ENCODE data around the gene GOLGA8M.
A peak's percentile ranks its signal among the peaks of the same experiment; 100 is the strongest.
"Not testable (repeated sequence)": the region's sequence is repeated elsewhere in the genome, so short reads cannot be mapped to it uniquely, and the experiment has no call there.

GOLGA8M gene, protein sequence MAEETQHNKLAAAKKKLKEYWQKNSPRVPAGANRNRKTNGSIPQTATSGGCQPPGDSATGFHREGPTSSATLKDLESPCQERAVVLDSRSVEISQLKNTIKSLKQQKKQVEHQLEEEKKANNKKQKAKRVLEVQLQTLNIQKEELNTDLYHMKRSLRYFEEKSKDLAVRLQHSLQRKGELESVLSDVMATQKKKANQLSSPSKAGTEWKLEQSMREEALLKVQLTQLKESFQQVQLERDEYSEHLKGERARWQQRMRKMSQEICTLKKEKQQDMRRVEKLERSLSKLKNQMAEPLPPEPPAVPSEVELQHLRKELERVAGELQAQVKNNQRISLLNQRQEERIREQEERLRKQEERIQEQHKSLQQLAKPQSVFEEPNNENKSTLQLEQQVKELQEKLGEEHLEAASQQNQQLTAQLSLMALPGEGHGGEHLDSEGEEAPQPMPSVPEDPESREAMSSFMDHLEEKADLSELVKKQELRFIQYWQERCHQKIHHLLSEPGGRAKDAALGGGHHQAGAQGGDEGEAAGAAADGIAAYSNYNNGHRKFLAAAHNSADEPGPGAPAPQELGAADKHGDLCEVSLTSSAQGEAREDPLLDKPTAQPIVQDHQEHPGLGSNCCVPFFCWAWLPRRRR

GRCh38 chr15:28712270-28712669, at the start of gene GOLGA8M:
TSS of gene GOLGA8M (minus strand) at chr15:28712421. CDS start at chr15:28712323, 98 bp downstream.
- H3K4me3 Mint-ChIP-seq; H3K27ac Mint-ChIP-seq; H3K9me3 Mint-ChIP-seq; H3K4me1 Mint-ChIP-seq (ENCODE audit: low read depth); DNase-seq; H3K27me3 Mint-ChIP-seq; H3K36me3 Mint-ChIP-seq (ENCODE audit: low read depth): not testable (repeated sequence)

GRCh38 chr15:28742890-28743289, 30.7 kb upstream of the GOLGA8M start:
- H3K27ac Mint-ChIP-seq = not testable (repeated sequence)

DNA sequence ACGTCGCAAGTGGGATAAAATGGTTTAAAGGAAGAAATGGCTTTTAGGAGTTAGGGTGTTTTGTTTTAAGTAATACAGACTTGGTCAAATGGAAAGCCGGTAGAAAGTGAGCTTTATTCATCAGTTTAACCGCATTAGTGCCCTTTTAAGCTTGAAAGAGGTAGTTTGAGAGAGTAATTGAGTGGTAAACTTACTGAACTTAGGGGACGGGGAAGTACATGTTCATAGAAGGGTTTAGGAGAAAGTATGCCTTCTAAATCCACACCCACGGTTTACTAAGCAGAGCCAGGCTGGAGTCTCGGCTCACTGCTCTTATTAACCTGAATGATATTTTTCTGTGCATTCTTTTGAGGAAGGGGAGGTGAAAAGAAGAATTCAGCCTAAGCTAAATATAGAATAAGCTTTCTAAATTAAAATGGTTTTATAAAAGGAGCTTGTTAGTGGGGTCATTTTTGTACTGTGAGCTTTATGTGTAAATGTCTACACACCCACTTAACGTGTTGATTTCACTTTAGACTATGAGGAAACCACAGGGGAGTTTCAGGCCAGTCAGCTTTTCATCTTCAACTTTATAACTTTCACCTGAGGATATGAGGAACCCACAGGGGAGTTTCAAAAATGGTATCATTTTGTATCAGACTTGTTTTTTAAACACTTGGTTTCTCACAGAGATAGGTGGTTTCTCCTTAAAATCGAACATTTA, 26.5 kb upstream of the GOLGA8M start:
- H3K27me3 Mint-ChIP-seq; H3K4me1 Mint-ChIP-seq (ENCODE audit: low read depth); H3K9me3 Mint-ChIP-seq; DNase-seq; H3K36me3 Mint-ChIP-seq (ENCODE audit: low read depth): not testable (repeated sequence)
- Mint-ChIP-seq H3K4me3 (peak overlapping the region; percentile 66), H3K27ac (peak overlapping the region; percentile 94)

More at GRCh38 chr15:28742890-28743289, 30.7 kb upstream of the GOLGA8M start:
- not testable (repeated sequence) for DNase-seq; H3K27me3 Mint-ChIP-seq; H3K4me1 Mint-ChIP-seq (ENCODE audit: low read depth); H3K9me3 Mint-ChIP-seq; H3K4me3 Mint-ChIP-seq; H3K36me3 Mint-ChIP-seq (ENCODE audit: low read depth)

GRCh38 chr15:28738200-28738561, 26.0 kb upstream of the GOLGA8M start:
- H3K36me3 Mint-ChIP-seq (ENCODE audit: low read depth); H3K9me3 Mint-ChIP-seq; DNase-seq; H3K4me1 Mint-ChIP-seq (ENCODE audit: low read depth); H3K27me3 Mint-ChIP-seq: not testable (repeated sequence)
- Mint-ChIP-seq H3K27ac (peak overlapping the region; percentile 94), H3K4me3 (peak overlapping the region; percentile 66)

- peak overlapping the region; percentile 68 for H3K4me3 Mint-ChIP-seq
- not testable (repeated sequence) for H3K36me3 Mint-ChIP-seq (ENCODE audit: low read depth); H3K4me1 Mint-ChIP-seq (ENCODE audit: low read depth); H3K27me3 Mint-ChIP-seq; H3K27ac Mint-ChIP-seq; H3K9me3 Mint-ChIP-seq
- DNase-seq = peak; percentile 63
These were observed 25.4 kb upstream of the GOLGA8M start for GRCh38 chr15:28737521-28738199.

- not testable (repeated sequence) for H3K9me3 Mint-ChIP-seq; H3K36me3 Mint-ChIP-seq (ENCODE audit: low read depth); H3K27ac Mint-ChIP-seq; H3K4me1 Mint-ChIP-seq (ENCODE audit: low read depth); H3K27me3 Mint-ChIP-seq
- DNase-seq = peak; percentile 38
- H3K4me3 Mint-ChIP-seq = peak overlapping the region; percentile 16
These were observed 15.8 kb upstream of the GOLGA8M start for GRCh38 chr15:28728061-28728460.

GRCh38 chr15:28727026-28727425, 14.8 kb upstream of the GOLGA8M start:
- not testable (repeated sequence) for H3K27ac Mint-ChIP-seq; H3K4me3 Mint-ChIP-seq; H3K36me3 Mint-ChIP-seq (ENCODE audit: low read depth); H3K9me3 Mint-ChIP-seq; DNase-seq; H3K4me1 Mint-ChIP-seq (ENCODE audit: low read depth); H3K27me3 Mint-ChIP-seq

- H3K27ac Mint-ChIP-seq = no peak overlapping the region
- H3K27me3 Mint-ChIP-seq = peaks cover 8% of the 10 kb centered on the region
- no peak overlapping the region for H3K4me3 Mint-ChIP-seq
- H3K4me1 Mint-ChIP-seq (ENCODE audit: low read depth) = peaks cover 8% of the 10 kb centered on the region
- H3K9me3 Mint-ChIP-seq = no peaks in the 10 kb centered on the region
- H3K36me3 Mint-ChIP-seq (ENCODE audit: low read depth) = no peaks in the 10 kb centered on the region
- no peak for DNase-seq
These were observed 13.9 kb upstream of the GOLGA8M start for GRCh38 chr15:28726102-28726501.

- H3K27me3 Mint-ChIP-seq = peaks cover 8% of the 10 kb centered on the region
- H3K27ac Mint-ChIP-seq = no peak overlapping the region
- no peaks in the 10 kb centered on the region for H3K36me3 Mint-ChIP-seq (ENCODE audit: low read depth)
- no peak overlapping the region for H3K4me3 Mint-ChIP-seq
- no peak for DNase-seq
- H3K4me1 Mint-ChIP-seq (ENCODE audit: low read depth) = peaks cover 8% of the 10 kb centered on the region
- no peaks in the 10 kb centered on the region for H3K9me3 Mint-ChIP-seq
These were observed 13.3 kb upstream of the GOLGA8M start for GRCh38 chr15:28725556-28725955.

- H3K27ac Mint-ChIP-seq; H3K9me3 Mint-ChIP-seq; H3K36me3 Mint-ChIP-seq (ENCODE audit: low read depth); H3K4me1 Mint-ChIP-seq (ENCODE audit: low read depth); H3K4me3 Mint-ChIP-seq; DNase-seq; H3K27me3 Mint-ChIP-seq: not testable (repeated sequence)
These were observed 11.8 kb upstream of the GOLGA8M start for GRCh38 chr15:28723986-28724385.

DNA sequence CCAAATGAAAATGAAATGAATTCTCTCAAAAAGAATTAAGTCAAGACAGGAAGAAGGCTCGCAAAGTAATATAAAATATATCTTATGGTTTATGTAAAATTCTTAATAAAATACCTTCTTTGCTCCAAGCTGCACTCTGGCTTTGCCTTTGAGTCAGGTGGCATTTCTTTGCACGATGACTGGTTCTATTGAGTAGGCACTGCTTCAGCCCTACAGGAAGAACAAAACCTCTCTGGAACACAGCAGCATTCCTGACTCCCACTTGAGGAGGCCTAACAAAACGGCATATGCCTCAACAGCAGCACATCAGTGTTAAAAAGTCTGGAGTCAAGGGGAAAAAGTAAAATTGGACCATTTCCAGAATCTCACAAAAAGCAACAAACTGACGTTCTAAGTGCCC, 7.4 kb upstream of the GOLGA8M start:
- not testable (repeated sequence) for DNase-seq; H3K27me3 Mint-ChIP-seq; H3K4me1 Mint-ChIP-seq (ENCODE audit: low read depth)

GRCh38 chr15:28718576-28718975, 6.4 kb upstream of the GOLGA8M start:
- not testable (repeated sequence) for H3K36me3 Mint-ChIP-seq (ENCODE audit: low read depth); H3K27ac Mint-ChIP-seq; DNase-seq; H3K4me1 Mint-ChIP-seq (ENCODE audit: low read depth); H3K27me3 Mint-ChIP-seq; H3K4me3 Mint-ChIP-seq; H3K9me3 Mint-ChIP-seq

More for the DNA sequence above, 7.4 kb upstream of the GOLGA8M start:
- not testable (repeated sequence) for H3K4me3 Mint-ChIP-seq; H3K9me3 Mint-ChIP-seq; H3K36me3 Mint-ChIP-seq (ENCODE audit: low read depth); H3K27ac Mint-ChIP-seq

DNA sequence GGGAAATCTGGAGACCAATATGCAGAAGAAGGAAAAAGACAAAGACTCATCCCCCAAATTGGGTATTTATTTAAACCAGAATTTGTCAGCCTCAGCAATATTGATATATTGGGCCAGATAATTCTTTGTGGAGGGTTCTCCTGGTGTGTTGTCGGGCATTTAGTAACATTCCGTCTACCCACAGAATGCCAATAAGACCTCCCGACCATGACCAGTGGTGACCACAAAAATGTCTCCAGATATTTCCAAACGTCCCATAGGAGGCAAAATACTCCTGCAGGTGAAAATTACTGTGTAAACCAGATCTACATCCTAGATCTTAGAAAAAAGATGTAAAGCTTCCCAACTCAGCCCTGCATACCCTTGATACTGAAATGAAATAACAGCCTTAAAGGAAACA, 2.0 kb upstream of the GOLGA8M start:
- H3K4me3 Mint-ChIP-seq; H3K27me3 Mint-ChIP-seq; H3K9me3 Mint-ChIP-seq; H3K27ac Mint-ChIP-seq; DNase-seq; H3K36me3 Mint-ChIP-seq (ENCODE audit: low read depth); H3K4me1 Mint-ChIP-seq (ENCODE audit: low read depth): not testable (repeated sequence)

- H3K4me1 Mint-ChIP-seq (ENCODE audit: low read depth); H3K36me3 Mint-ChIP-seq (ENCODE audit: low read depth); H3K4me3 Mint-ChIP-seq; H3K27ac Mint-ChIP-seq; DNase-seq; H3K9me3 Mint-ChIP-seq; H3K27me3 Mint-ChIP-seq: not testable (repeated sequence)
These were observed 8.3 kb downstream of the GOLGA8M start for GRCh38 chr15:28703927-28704326.

GRCh38 chr15:28702427-28702826, 9.8 kb downstream of the GOLGA8M start:
- not testable (repeated sequence) for H3K27me3 Mint-ChIP-seq; H3K4me3 Mint-ChIP-seq; H3K9me3 Mint-ChIP-seq; H3K27ac Mint-ChIP-seq; DNase-seq; H3K36me3 Mint-ChIP-seq (ENCODE audit: low read depth); H3K4me1 Mint-ChIP-seq (ENCODE audit: low read depth)

All from activated T-cell treated with anti-CD3 and anti-CD28 coated beads, Interleukin-2, amount 50 U/mL, for 24 hours (primary cell).